H1 (cell line): Measurements from ENCODE around the gene RNASEH2A. TPM values are rescaled to one million over a fixed set of nuclear protein-coding genes. Genes with fewer than 3 reads are reported as not detected.

Source experiments
- ASH2L ChIP-seq: fragments of 200-600, 300-600 bp; sonication (generic); IDR thresholded peaks from one replicate; pipeline ENCODE4 v1.7.1; 2017; ENCODE audit warnings: low read length
- E2F6 ChIP-seq: IDR thresholded peaks from 2 replicates; pipeline ENCODE4 v1.6.1; 2012; ENCODE audit warnings: inconsistent platforms
- EGR1 ChIP-seq: IDR thresholded peaks from 2 replicates; pipeline ENCODE4 v1.6.1; 2011; ENCODE audit warnings: low read depth, low read length, borderline replicate concordance
- HDAC2 ChIP-seq, 2 experiments: fragments of 300-600 bp in 1 of 2; sonication (generic) in 1 of 2; IDR thresholded peaks; 2 replicates each; pipeline ENCODE4 v1.6.1; 2011 to 2012; ENCODE audit warnings: low read depth in 2 of 2, low read length in 2 of 2, mild to moderate bottlenecking in 2 of 2, moderate library complexity in 2 of 2, borderline replicate concordance in 1 of 2, inconsistent platforms in 1 of 2
- SP4 ChIP-seq: IDR thresholded peaks from 2 replicates; pipeline ENCODE4 v1.6.1; 2012; ENCODE audit warnings: low read length, inconsistent platforms
- SRF ChIP-seq: IDR thresholded peaks from 2 replicates; pipeline ENCODE4 v1.6.1; 2011; ENCODE audit warnings: mild to moderate bottlenecking, low read depth, low read length, moderate library complexity
- TAF1 ChIP-seq: IDR thresholded peaks from 2 replicates; pipeline ENCODE4 v1.6.1; 2011; ENCODE audit warnings: mild to moderate bottlenecking, low read depth, low read length
- TBP ChIP-seq: IDR thresholded peaks from 2 replicates; pipeline ENCODE4 v1.6.1; 2011; ENCODE audit warnings: low read depth, low read length, improper control_type of control experiment
- TEAD4 ChIP-seq: IDR thresholded peaks from 2 replicates; pipeline ENCODE4 v1.6.1; 2012; ENCODE audit warnings: low read depth, low read length, inconsistent platforms, mixed read lengths
- polyA plus RNA-seq, 7 experiments: library from polyadenylated mRNA; depleted of rRNA in 3 of 7; stranded (reverse) in 5 of 7; unstranded in 2 of 7; fragments of >200 nt in 5 of 7; fragments of 200-250 nt in 2 of 7; gene quantifications; 1 replicate in 5 of 7; 2 replicates in 1 of 7; 4 replicates in 1 of 7; pipeline versions ENCODE4 v1.2.1 to v1.2.3, GENCODE V29; 2011 to 2013; ENCODE audit warnings: missing spikeins in 2 of 7, mixed read lengths in 2 of 7
- total RNA-seq: library from RNA; stranded (reverse); fragmentation: NEBNext Ultra II Directional; extraction: Animal tissue kit (Norgen Biotek cat#: 25700); gene quantifications from 2 replicates; pipeline ENCODE4 v1.2.1, GENCODE V29; 2021

RNASEH2A gene
- total and polyA plus RNA-seq, 2 of the 8 experiments (the other 6 are each of a cell fraction or from before 2014, with no cell fraction given), result 67.5 to 120 TPM

GRCh38 chr19:12801466-12802266 lies 4.7 kb upstream of the RNASEH2A start, which contains the start of the genes PRDX2 and THSD8 (continued):
- TF ChIP-seq SP4 (no peak), SRF (0 out of 2 replicates have a peak, but pooled peaks have one; percentile 21), HDAC2 (IDR thresholded peaks at IDR 0.05; ENCODE audit: borderline replicate concordance in 1 of 2, low read depth in 2 of 2, low read length in 2 of 2) (0 out of 4 replicates have a peak, but pooled peaks of 1 of the 2 experiments have one; percentile 28), TAF1 (peak; percentile 86), TEAD4 (no peak), EGR1 (no peak), ASH2L (peak; percentile 41), E2F6 (no peak; the same call in 1 of the 2 replicates), TBP (peak; percentile 87)
